ENCODE results near the gene RCSD1.

- TF ChIP-seq CTCF (IDR thresholded peaks at IDR 0.05) (no peak), POLR2AphosphoS5 (IDR thresholded peaks at IDR 0.05) (no peak), POLR2A (IDR thresholded peaks at IDR 0.05) (no peak)
Measured at GRCh38 chr1:167629681-167630567, at the start of gene RCSD1.

All from prostate gland (tissue), 2 donors.